AG20443 (cell line): ENCODE data around the gene MAMLD1.

ENCODE experiments used
- DNase-seq: peaks from one replicate; pipeline ENCODE4 v3.0.0; 2012; ENCODE audit warnings: low spot score, mixed read lengths

MAMLD1 gene

DNA sequence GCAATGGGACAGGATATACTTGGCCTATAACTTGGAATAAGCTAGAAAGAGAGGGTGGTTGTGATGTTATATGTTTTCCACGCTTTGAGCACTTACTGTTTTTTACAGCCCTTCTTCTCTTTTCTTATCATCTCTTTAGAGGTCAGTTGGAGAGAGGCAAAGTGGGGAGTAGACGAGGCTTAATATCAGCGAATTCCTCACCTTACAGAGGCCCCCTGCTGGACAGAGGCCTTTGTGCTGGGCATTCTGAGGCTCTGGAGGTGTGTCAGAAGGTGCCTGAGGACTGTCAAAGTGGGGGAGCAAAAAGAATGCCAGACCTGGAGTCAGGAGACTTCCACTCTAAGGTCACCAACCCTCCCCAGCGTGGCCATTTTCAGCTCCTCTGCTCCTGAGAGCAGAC is 42.5 kb downstream of the MAMLD1 start:
- DNase-seq = no peak

DNA sequence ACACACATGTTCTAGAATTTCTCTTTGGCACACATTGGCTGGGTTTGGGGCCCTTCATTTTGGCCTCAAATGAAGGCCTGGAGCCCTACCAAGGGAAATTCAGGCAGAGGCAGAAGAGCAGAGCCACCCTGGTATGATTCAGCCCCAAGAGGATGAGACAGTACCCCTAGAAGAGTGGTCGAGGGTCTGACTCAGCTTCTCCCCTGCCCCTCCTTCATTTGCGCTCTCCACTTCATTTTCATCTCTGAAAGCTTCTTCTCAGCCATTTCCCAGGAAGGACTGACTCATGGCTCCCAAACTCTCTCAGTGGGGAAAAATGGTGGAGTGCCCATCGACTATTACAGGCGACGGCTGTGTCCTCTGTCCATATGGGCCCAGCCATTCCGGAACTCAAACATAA is 43.5 kb downstream of the MAMLD1 start:
- DNase-seq = no peak

- DNase-seq = no peak
Observed at GRCh38 chrX:150408007-150408406, 44.9 kb downstream of the MAMLD1 start.

GRCh38 chrX:150408561-150408960 is 45.4 kb downstream of the MAMLD1 start:
- no peak for DNase-seq

- no peak for DNase-seq
Observed at GRCh38 chrX:150409486-150409885, 46.4 kb downstream of the MAMLD1 start.

DNA sequence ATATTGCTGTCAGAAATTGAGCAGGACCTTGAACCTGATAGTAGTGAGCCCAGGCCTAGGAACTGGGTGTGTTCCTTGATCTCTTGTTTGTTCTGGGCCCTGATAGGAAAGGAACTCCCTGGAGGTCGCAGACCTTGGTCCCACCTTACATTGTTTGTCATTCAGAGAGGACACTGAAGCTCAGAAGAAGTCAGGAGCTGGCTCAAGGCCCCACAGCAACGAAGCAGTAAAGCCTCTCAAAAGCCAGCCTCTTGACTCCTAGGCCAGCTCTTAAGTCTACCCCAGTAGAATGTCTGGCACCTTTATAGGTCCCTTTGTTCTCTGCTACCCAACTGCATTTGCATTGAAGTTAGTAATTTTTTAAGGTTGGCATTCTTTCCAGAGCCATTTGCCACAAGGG is 46.8 kb downstream of the MAMLD1 start:
- no peak for DNase-seq

DNA sequence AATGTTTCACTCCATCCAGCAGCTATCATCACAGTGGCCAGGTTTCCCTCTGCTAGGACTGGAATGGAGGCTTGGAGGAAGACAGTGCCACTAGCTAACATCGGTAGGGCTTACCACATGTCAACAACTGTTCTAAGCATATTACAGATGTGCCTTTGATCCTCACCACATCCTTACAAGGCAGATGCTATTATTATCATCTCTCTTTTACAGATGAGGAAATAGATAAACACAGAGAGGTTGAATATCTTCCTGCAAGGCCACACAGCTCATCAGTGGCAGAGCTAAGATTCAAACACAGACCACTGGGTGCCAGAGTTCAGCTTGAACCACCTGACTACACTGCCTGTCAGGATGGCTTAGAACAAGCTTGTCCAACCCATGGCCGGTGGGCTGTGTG is 47.4 kb downstream of the MAMLD1 start:
- no peak for DNase-seq

DNA sequence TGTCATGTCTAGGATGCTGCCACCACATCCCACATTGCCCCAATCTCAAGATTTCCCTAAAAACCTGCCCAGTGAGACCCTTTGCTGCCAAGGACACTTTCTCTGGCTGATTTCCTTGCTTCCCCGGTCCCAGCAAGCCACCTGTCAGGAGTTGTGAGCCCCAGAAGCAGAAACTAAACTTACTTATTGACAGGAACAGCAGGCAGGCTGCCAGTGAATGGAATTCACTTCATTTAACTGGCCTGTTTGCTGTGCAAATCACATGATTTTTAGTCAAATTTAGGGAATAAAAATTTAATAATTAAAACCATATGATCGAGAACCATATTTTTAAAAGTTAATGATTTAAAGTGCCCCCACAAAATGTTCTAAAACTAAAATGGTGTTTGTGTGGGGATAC is 48.5 kb downstream of the MAMLD1 start:
- no peak for DNase-seq

DNA sequence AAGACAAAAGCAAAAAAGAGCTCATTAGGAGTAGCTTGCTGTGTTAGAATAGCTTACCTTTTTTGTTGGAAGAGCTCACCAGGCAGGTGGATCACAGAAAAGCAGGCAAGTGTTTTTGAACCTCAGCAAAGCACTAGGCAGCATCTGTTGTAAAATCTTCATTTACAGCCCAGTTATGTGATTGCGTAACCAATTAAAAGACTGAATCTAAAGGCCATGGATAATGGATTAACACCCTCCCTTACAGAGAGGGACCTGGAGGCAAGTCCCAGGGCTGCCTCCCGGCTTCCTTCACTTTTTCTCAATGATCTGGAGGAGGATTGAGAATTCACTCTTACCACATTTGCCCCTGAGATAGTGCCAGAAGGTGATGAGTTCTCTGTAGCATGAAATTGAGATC is 51.1 kb downstream of the MAMLD1 start:
- DNase-seq = no peak

GRCh38 chrX:150416469-150416868 is 53.4 kb downstream of the MAMLD1 start:
- DNase-seq = no peak

DNA sequence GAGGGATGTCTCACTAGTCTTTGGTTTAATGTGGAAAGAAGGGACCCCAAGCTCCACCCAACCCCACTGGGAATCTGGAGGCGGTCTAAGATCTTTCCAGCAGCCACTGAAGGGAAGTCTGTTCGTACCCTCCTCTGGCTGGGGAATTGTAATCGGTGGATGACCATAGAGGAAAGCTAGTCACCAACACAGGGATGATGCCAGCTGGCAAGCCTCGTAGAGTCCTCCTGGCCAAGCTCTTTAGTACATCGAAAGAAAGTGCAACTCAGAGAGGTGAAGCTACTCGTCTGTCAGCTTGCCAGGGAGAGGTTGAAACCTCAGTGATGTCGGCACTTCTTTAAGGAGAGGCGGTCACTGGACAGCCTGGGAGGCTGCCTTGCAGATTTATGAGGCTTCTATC is 58.7 kb downstream of the MAMLD1 start:
- peak; percentile 19 for DNase-seq

GRCh38 chrX:150429594-150429993 is 66.5 kb downstream of the MAMLD1 start:
- no peak for DNase-seq

GRCh38 chrX:150436195-150436594 is 73.1 kb downstream of the MAMLD1 start:
- DNase-seq = no peak

- DNase-seq = no peak
Observed at GRCh38 chrX:150438165-150438564, 75.0 kb downstream of the MAMLD1 start.

DNA sequence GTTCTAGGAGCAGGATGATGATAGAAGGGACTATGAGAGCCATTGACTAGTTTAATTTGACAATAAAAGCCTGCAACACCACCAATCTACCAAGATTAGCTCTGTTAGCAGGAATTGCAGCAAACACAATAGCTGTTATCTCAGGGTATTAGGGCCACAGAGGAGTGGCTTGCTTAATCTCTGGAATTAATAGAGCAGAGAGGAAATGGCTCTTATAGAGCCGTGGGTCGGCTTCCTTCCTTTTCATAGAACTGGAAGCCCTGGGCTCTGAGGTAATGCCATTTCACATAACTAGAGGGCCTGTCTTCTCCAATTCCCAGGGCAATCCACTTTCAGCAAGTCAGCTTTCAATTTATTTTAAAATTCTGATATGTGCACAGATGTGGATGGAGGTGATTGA is 83.0 kb downstream of the MAMLD1 start:
- DNase-seq = no peak

GRCh38 chrX:150446995-150447394 is 83.9 kb downstream of the MAMLD1 start:
- DNase-seq = no peak

DNA sequence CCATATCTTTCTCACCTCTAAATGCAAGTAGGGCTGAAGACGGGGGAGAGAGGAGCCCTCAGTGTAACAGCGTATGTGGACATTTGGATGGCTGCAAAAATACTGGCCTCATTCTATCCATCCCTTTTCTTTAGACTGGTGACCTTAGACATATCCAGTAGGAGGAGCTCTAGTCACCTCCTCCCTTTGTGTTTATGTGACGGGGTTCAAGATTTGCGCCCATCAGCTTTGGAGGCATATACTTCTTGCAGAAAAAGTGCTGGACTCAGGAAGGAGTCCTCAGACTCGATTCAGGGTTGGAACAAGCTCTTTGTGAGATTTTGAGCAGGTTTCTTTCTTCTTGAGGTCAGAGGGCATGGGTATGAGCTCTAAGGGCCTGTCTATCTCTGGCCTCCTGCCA is 86.2 kb downstream of the MAMLD1 start:
- DNase-seq = no peak

DNA sequence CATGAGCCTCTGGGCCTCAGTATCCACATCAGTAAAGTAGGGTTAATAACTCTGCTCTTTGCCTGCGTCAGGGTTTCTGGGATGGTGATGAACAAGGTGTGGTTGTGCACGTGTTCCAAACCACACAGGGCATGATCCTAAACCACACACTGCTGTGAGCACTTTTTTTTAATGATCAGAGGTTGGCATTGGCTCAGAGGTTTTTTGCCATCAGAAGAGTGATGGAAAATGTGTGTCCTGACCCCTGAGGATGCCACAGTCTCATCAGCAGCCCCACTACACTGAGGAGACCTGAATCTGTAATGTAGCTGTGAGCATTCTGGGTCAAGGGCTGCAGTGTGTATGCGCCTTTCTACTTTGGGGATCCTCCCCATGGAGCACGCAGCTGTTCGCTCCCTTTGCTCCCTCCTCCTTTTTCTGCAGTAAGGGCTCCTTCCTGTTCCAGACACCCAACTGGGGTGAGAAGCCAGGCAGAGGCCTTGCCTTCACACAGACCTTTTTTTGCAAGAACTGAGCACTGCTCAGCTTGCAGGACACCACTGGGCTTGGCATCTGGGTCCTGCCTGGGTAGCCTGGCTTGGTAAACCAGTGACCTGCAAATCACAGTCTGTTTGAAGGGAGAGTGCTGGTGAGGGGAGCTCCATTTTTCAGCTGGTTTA is 87.5 kb downstream of the MAMLD1 start:
- no peak for DNase-seq

DNA sequence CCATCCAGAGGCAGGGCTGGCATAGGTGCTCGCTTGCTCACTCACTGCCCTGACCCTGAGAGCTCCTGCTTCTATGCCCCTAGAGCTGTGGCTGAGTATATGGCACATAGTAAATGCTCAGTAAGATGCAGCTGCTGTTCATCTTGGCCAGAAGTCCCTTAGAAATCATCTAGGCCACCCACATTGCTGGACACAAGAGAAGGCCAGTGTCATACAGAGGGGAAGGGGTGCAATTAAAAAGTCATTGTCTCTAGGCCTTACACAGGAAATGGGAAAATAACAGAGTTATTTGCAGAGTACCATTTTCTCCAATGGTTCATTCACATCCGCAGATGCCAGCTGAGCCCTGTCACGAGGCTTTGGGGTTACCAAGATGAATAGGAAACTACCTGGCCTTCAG is 88.8 kb downstream of the MAMLD1 start:
- no peak for DNase-seq

DNA sequence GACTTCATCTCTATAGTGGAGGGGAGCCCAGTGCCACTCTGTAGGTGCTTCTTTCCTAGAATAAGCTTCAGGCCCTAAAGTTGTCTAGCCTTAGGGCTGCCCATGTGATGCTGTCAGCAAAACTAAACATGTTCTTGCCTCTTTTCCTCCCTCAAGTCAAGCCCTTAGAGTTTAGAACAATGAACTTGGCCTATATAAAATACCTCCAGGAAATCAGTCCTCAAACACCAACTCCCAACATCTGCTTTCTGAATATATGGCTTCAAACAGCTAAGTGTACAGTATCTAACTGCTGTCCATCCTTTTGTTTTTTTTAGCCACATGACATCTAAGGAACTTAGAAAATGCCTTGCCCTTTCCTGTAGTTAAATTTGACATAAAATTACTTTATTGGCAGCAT is 91.0 kb downstream of the MAMLD1 start:
- no peak for DNase-seq

GRCh38 chrX:150454508-150455214 is 91.5 kb downstream of the MAMLD1 start:
- no peak for DNase-seq

DNA sequence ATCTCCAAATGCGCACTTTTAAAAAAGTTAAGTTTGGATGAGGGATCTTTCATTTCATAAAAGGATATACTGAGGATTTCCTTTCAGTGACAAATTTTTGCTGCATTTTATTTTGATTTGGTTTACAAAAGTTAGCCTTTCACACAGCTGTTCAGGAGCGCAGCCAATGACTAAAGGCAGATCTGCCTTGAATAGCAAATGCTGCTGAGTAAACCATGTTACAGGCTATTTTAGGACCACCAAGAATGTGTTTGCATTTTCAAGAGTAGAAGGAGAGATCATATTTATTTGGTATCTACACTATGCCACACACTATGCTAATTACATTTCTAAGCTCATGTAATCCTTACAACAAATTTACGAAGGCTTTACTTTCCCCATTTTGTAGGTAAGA is 92.1 kb downstream of the MAMLD1 start:
- no peak for DNase-seq

DNA sequence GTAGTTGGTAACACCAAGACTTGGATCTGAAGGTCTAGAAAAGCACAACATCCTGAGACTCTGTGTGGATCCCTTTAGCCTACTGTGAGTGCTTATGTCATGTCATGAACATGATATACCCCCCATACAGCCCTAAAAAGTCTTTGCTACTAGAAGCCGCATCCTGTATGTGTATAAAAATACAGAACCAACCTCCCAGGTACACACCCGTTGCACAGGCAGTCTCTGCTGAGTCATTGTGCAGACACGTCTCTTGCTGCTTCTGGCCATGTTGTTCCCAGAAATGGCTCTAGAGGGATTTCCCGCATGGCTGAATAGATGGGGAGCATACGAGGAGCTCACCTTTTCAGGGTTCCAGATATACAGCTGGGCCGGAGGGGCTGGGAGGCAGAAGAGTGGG is 93.3 kb downstream of the MAMLD1 start:
- no peak for DNase-seq

- DNase-seq = no peak
Observed at GRCh38 chrX:150456941-150457340, 93.8 kb downstream of the MAMLD1 start.
